ENCODE measurements around the gene INCA1. TPM values are rescaled to one million over a fixed set of nuclear protein-coding genes. Genes with fewer than 3 reads are reported as not detected.

INCA1 gene
- total and polyA plus RNA-seq, 4 donors: 0.50 to 7.9 (median 4.6) TPM

DNA sequence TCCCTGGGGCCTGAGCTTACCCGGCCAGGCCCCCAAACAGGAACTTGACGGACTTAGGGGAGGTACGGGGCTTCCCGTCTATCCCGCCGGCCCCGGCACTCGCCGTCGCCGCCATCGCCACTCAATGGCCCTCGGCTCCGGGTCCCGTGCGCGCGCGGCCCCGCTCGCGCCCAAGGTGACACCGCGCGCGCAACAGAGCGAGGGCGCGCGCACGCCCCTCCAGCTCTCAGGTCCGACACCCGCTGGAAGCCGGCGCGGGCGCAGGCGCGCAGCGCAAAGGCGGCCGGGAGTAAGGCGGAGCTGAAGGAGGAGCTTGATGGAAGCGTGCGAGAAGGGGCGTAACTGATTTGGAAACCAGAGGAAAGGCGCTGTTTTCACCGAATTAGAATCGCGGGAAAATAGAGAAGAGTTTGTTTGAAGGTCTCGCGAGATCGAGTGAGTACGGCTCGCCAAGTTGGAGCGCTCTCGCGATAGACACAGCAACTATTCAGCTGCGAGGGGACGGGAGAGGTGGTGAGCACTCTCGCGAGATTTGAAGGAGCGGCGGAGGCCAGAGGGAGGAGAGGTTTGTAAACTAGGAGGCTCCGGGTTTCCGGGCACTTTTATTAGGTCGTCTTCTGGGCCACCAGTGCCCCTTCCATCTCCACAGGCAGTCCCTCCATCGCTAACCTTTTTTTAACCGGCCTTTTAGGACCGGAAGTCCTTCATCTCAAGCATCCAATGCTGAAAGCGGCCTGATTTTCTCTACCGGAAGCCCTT is 57.3 kb downstream of the INCA1 start, which contains the start of the genes RNF167 and SLC25A11:
RNF167 (plus strand) TSS at position 473 of the 759 bp plus-strand sequence. CDS start 642 bp downstream, outside the sequence.
SLC25A11 (minus strand) TSS at position 251 of the 759 bp plus-strand sequence; CDS start at position 115, 136 bp downstream.
- peaks cover 72% of the 10 kb centered on the region for H3K36me3 ChIP-seq (ENCODE audit: control insufficient read depth, insufficient read depth, low read length)
- DNase-seq (ENCODE audit: low read depth in 4 of 6, low spot score in 6 of 6): peak; percentile 97 to 100 (median 99)
- H3K4me1 ChIP-seq (ENCODE audit: control insufficient read depth, insufficient read depth, low read length): peaks cover 30% of the 10 kb centered on the region
- WGBS (ENCODE audit: insufficient coverage): under 1% methylated on average over 71 of the region's 72 CpGs
- peak within 1 kb of the TSS; percentile 93 for H3K4me3 ChIP-seq (ENCODE audit: low read depth, low read length)
- H3K9me3 ChIP-seq (ENCODE audit: control insufficient read depth, insufficient read depth, low read length): no peaks in the 10 kb centered on the region
- peak within 1 kb of the TSS; percentile 96 for H3K27ac ChIP-seq (ENCODE audit: low read depth, low read length)
- no peaks in the 10 kb centered on the region for H3K27me3 ChIP-seq (ENCODE audit: control insufficient read depth, insufficient read depth, low read length)

DNA sequence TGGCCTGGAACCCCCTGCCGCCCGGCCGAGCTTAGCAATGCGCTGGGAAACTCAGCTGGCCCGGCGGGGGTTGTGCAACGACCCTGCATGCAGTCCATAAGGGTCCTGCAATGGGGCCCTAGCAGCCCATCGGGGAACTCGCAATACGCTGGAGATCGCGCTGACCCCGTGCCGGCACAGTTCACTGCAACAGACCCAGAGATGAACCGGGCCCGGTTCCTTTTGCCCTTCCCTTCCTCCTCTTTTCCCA is 57.9 kb downstream of the INCA1 start:
- H3K36me3 ChIP-seq (ENCODE audit: control insufficient read depth, insufficient read depth, low read length): peaks cover 68% of the 10 kb centered on the region
- peak overlapping the region; percentile 96 for H3K27ac ChIP-seq (ENCODE audit: low read depth, low read length)
- 0% methylated on average over 16 of the region's 16 CpGs for WGBS (ENCODE audit: insufficient coverage)
- peaks cover 32% of the 10 kb centered on the region for H3K4me1 ChIP-seq (ENCODE audit: control insufficient read depth, insufficient read depth, low read length)
- no peaks in the 10 kb centered on the region for H3K9me3 ChIP-seq (ENCODE audit: control insufficient read depth, insufficient read depth, low read length)
- no peak for DNase-seq (ENCODE audit: low read depth in 4 of 6, low spot score in 6 of 6)
- H3K27me3 ChIP-seq (ENCODE audit: control insufficient read depth, insufficient read depth, low read length): no peaks in the 10 kb centered on the region
- H3K4me3 ChIP-seq (ENCODE audit: low read depth, low read length): peak overlapping the region; percentile 93

DNA sequence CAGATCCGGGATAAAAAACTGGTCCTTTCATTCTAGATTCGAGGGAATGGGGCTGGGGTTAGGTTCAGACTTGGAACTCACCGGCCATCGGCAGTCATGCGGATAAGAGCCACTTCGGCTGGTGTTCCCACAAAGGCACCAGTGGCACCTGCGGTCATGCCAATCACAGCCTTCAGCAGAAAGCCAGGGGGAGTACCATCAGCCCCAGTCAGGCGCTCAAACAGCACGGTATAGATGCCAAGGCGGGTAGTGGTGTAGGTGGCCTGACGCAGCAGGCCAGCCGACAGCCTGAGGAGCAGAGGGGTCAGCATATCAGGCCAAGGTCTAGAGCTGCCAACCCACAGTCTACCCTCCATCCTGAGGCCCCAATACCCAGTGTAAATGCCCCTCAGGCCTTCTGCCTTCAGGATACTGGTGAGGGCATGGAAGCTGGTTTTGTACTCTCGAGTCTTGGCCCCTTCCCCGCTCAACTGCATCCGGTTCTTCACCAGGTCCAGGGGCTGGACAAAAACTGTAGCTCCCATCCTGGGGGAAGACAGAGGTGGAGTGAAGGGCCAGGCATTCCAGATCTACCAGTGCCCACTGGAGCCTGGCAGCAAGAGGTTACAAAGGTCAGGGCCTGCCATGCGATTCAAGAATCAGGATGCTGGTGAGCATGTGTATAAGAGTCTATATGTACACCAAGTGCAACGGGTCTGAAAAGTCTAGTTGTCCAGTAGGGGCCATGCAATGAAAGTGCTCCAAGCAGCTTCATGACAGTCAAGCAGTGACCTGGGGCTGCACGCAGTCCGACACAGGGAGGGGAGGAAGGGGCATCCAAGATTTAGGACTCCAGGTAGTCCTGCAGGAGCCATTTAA is 58.4 kb downstream of the INCA1 start:
- no peaks in the 10 kb centered on the region for H3K27me3 ChIP-seq (ENCODE audit: control insufficient read depth, insufficient read depth, low read length)

More for the DNA sequence above, 58.4 kb downstream of the INCA1 start:
- peak overlapping the region; percentile 96 for H3K27ac ChIP-seq (ENCODE audit: low read depth, low read length)
- peaks cover 38% of the 10 kb centered on the region for H3K4me1 ChIP-seq (ENCODE audit: control insufficient read depth, insufficient read depth, low read length)
- H3K4me3 ChIP-seq (ENCODE audit: low read depth, low read length): peak overlapping the region; percentile 93
- no peak for DNase-seq (ENCODE audit: low read depth in 4 of 6, low spot score in 6 of 6)
- H3K36me3 ChIP-seq (ENCODE audit: control insufficient read depth, insufficient read depth, low read length): peaks cover 66% of the 10 kb centered on the region
- H3K9me3 ChIP-seq (ENCODE audit: control insufficient read depth, insufficient read depth, low read length): no peaks in the 10 kb centered on the region
- WGBS (ENCODE audit: insufficient coverage): 55% methylated on average over 15 of the region's 19 CpGs

Small RNA genes lying within 50 kb of the gene (small RNA-seq; reads per million reads assigned to genes)
- gene MIR6864 (ENCODE audit: low replicate concordance) (0.08 reads per million), gene MIR6865 (ENCODE audit: low replicate concordance) (not detected)

Other genes starting within 250 kb of the INCA1 start
- not detected for gene TM4SF5, start 225.6 kb downstream of the INCA1 start, total RNA-seq
- not detected for gene TM4SF5, start 225.6 kb downstream of the INCA1 start, polyA plus RNA-seq (ENCODE audit: insufficient read length in 2 of 2)
- 1 to 10 TPM in 1 of 2 donors, under 1 TPM in 1; 0.99 to 2.0 TPM for gene VMO1, start 211.2 kb downstream of the INCA1 start, total RNA-seq
- gene VMO1, start 211.2 kb downstream of the INCA1 start, polyA plus RNA-seq (ENCODE audit: insufficient read length in 2 of 2): 1 to 10 TPM; 2.0 to 2.7 TPM
- gene GLTPD2, start 208.6 kb downstream of the INCA1 start, total RNA-seq: not detected
- 1 to 10 TPM; 3.5 to 5.2 TPM for gene GLTPD2, start 208.6 kb downstream of the INCA1 start, polyA plus RNA-seq (ENCODE audit: insufficient read length in 2 of 2)
- 100 to 1,000 TPM in 1 of 2 donors, 10 to 100 TPM in 1; 94.1 to 146 TPM for gene PSMB6, start 201.4 kb downstream of the INCA1 start, total RNA-seq
- 100 to 1,000 TPM; 143 to 147 TPM for gene PSMB6, start 201.4 kb downstream of the INCA1 start, polyA plus RNA-seq (ENCODE audit: insufficient read length in 2 of 2)
- gene PLD2, start 190.4 kb downstream of the INCA1 start, total RNA-seq: 10 to 100 TPM; 14.2 to 42.8 TPM
- 10 to 100 TPM; 29.8 to 46.9 TPM for gene PLD2, start 190.4 kb downstream of the INCA1 start, polyA plus RNA-seq (ENCODE audit: insufficient read length in 2 of 2)
- 10 to 100 TPM; 33.5 to 35.0 TPM for gene MINK1, start 164.2 kb downstream of the INCA1 start, total RNA-seq
- gene MINK1, start 164.2 kb downstream of the INCA1 start, polyA plus RNA-seq (ENCODE audit: insufficient read length in 2 of 2): 10 to 100 TPM; 67.2 to 86.2 TPM
- 1 to 10 TPM; 1.9 to 4.7 TPM for gene C17orf107, start 98.0 kb downstream of the INCA1 start, total RNA-seq
- 1 to 10 TPM; 2.8 to 3.7 TPM for gene C17orf107, start 98.0 kb downstream of the INCA1 start, polyA plus RNA-seq (ENCODE audit: insufficient read length in 2 of 2)
- gene CHRNE, start 94.4 kb downstream of the INCA1 start, total RNA-seq: under 1 TPM; 0.69 to 0.99 TPM
- 1 to 10 TPM; 1.1 to 1.9 TPM for gene CHRNE, start 94.4 kb downstream of the INCA1 start, polyA plus RNA-seq (ENCODE audit: insufficient read length in 2 of 2)
- gene GP1BA, start 65.2 kb downstream of the INCA1 start, total RNA-seq: under 1 TPM in 1 of 2 donors, not detected in 1; 0.06 TPM
- gene GP1BA, start 65.2 kb downstream of the INCA1 start, polyA plus RNA-seq (ENCODE audit: insufficient read length in 2 of 2): 1 to 10 TPM in 1 of 2 donors, under 1 TPM in 1; 0.57 to 1.6 TPM
- gene SLC25A11, start 57.5 kb downstream of the INCA1 start, total RNA-seq: 10 to 100 TPM; 57.2 to 63.0 TPM
- gene SLC25A11, start 57.5 kb downstream of the INCA1 start, polyA plus RNA-seq (ENCODE audit: insufficient read length in 2 of 2): 10 to 100 TPM; 84.0 to 95.2 TPM
- 10 to 100 TPM; 23.5 to 72.5 TPM for gene RNF167, start 57.3 kb downstream of the INCA1 start, total RNA-seq
- gene RNF167, start 57.3 kb downstream of the INCA1 start, polyA plus RNA-seq (ENCODE audit: insufficient read length in 2 of 2): 100 to 1,000 TPM; 113 to 133 TPM
- 100 to 1,000 TPM in 1 of 2 donors, 10 to 100 TPM in 1; 95.4 to 191 TPM for gene PFN1, start 49.0 kb downstream of the INCA1 start, total RNA-seq
- gene PFN1, start 49.0 kb downstream of the INCA1 start, polyA plus RNA-seq (ENCODE audit: insufficient read length in 2 of 2): 100 to 1,000 TPM; 296 to 299 TPM
- 1 to 10 TPM; 4.9 to 7.3 TPM for gene ENO3, start 46.4 kb downstream of the INCA1 start, total RNA-seq
- gene ENO3, start 46.4 kb downstream of the INCA1 start, polyA plus RNA-seq (ENCODE audit: insufficient read length in 2 of 2): 10 to 100 TPM in 1 of 2 donors, 1 to 10 TPM in 1; 8.1 to 17.1 TPM
- gene SPAG7, start 29.7 kb downstream of the INCA1 start, total RNA-seq: 10 to 100 TPM; 36.8 to 85.2 TPM
- gene SPAG7, start 29.7 kb downstream of the INCA1 start, polyA plus RNA-seq (ENCODE audit: insufficient read length in 2 of 2): 10 to 100 TPM; 94.7 to 96.6 TPM
- 10 to 100 TPM; 12.6 to 20.3 TPM for gene CAMTA2, start 9.8 kb downstream of the INCA1 start, total RNA-seq
- gene CAMTA2, start 9.8 kb downstream of the INCA1 start, polyA plus RNA-seq (ENCODE audit: insufficient read length in 2 of 2): 10 to 100 TPM; 84.3 to 96.1 TPM
- gene KIF1C, start 428 bp upstream of the INCA1 start, total RNA-seq: 10 to 100 TPM; 24.4 to 52.3 TPM
- 10 to 100 TPM; 41.7 to 56.0 TPM for gene KIF1C, start 428 bp upstream of the INCA1 start, polyA plus RNA-seq (ENCODE audit: insufficient read length in 2 of 2)
- gene SLC52A1, start 37.9 kb upstream of the INCA1 start, total RNA-seq: not detected
- under 1 TPM; 0.19 to 0.38 TPM for gene SLC52A1, start 37.9 kb upstream of the INCA1 start, polyA plus RNA-seq (ENCODE audit: insufficient read length in 2 of 2)
- 1 to 10 TPM; 8.9 to 9.7 TPM for gene ZFP3, start 80.9 kb upstream of the INCA1 start, total RNA-seq
- gene ZFP3, start 80.9 kb upstream of the INCA1 start, polyA plus RNA-seq (ENCODE audit: insufficient read length in 2 of 2): 10 to 100 TPM; 13.2 to 16.1 TPM
- 10 to 100 TPM in 1 of 2 donors, 1 to 10 TPM in 1; 8.7 to 16.5 TPM for gene ZNF232, start 114.4 kb upstream of the INCA1 start, total RNA-seq
- gene ZNF232, start 114.4 kb upstream of the INCA1 start, polyA plus RNA-seq (ENCODE audit: insufficient read length in 2 of 2): 10 to 100 TPM; 12.6 to 29.5 TPM
- gene USP6, start 118.5 kb upstream of the INCA1 start, total RNA-seq: under 1 TPM; 0.10 to 0.66 TPM
- 1 to 10 TPM; 3.2 to 9.8 TPM for gene USP6, start 118.5 kb upstream of the INCA1 start, polyA plus RNA-seq (ENCODE audit: insufficient read length in 2 of 2)
- gene ZNF594, start 194.3 kb upstream of the INCA1 start, total RNA-seq: 10 to 100 TPM; 17.9 to 25.9 TPM
- 10 to 100 TPM; 12.4 to 15.0 TPM for gene ZNF594, start 194.3 kb upstream of the INCA1 start, polyA plus RNA-seq (ENCODE audit: insufficient read length in 2 of 2)
- 1 to 10 TPM in 1 of 2 donors, under 1 TPM in 1; 0.72 to 1.3 TPM for gene SCIMP, start 237.3 kb upstream of the INCA1 start, total RNA-seq
- gene SCIMP, start 237.3 kb upstream of the INCA1 start, polyA plus RNA-seq (ENCODE audit: insufficient read length in 2 of 2): 1 to 10 TPM; 1.3 to 2.4 TPM

All from spinal cord (tissue), 10 donors.